GM23338 (cell line): Measurements from ENCODE around the gene HAPLN2. TPM values are rescaled to one million over a fixed set of nuclear protein-coding genes. Genes with fewer than 3 reads are reported as not detected.

Source experiments
- ATAC-seq: fragments of 200-7000 bp; cut with Tn5 transposase; 3 replicates; pipeline ENCODE4 v1.9.1; 2020
- DNase-seq: peaks from one replicate; pipeline ENCODE4 v3.0.0-alpha.2; 2015; ENCODE audit warnings: low spot score
- H2AFZ ChIP-seq: fragments of 200-600 bp; sonication (generic); 2 replicates; pipeline ENCODE4 v1.8.0; 2016; ENCODE audit warnings: antibody characterized with exemption, mild to moderate bottlenecking, moderate library complexity
- H3F3A ChIP-seq: fragments of 200-600 bp; sonication (generic); replicated peaks from 2 replicates; pipeline ENCODE4 v1.8.0; 2017; ENCODE audit warnings: antibody characterized with exemption, mixed run types, low read depth
- H3K27ac ChIP-seq: fragments of 200-600 bp; sonication (generic); 2 replicates; pipeline ENCODE4 v1.6.1; 2016; ENCODE audit warnings: low read depth
- H3K27me3 ChIP-seq: fragments of 200-600 bp; sonication (generic); 2 replicates; pipeline ENCODE4 v1.8.0; 2016; ENCODE audit warnings: mild to moderate bottlenecking, mixed run types, moderate library complexity; ENCODE audit not compliant: insufficient read depth
- H3K36me3 ChIP-seq: fragments of 200-600 bp; sonication (generic); 2 replicates; pipeline ENCODE4 v1.8.0; 2016; ENCODE audit warnings: mild to moderate bottlenecking; ENCODE audit not compliant: insufficient read depth
- H3K4me1 ChIP-seq: fragments of 200-600 bp; sonication (generic); 2 replicates; pipeline ENCODE4 v1.8.0; 2016; ENCODE audit warnings: mild to moderate bottlenecking, moderate library complexity; ENCODE audit not compliant: insufficient read depth
- H3K4me2 ChIP-seq: fragments of 200-600 bp; sonication (generic); 2 replicates; pipeline ENCODE4 v1.7.1; 2017; ENCODE audit warnings: mixed run types
- H3K4me3 ChIP-seq: fragments of 200-600 bp; sonication (generic); 2 replicates; pipeline ENCODE4 v1.6.1; 2016; ENCODE audit warnings: mixed run types
- H3K79me2 ChIP-seq: fragments of 200-600 bp; sonication (generic); replicated peaks from 2 replicates; pipeline ENCODE4 v1.8.0; 2017; ENCODE audit warnings: mild to moderate bottlenecking; ENCODE audit not compliant: insufficient read depth
- H3K9me2 ChIP-seq: fragments of 200-600 bp; sonication (generic); 2 replicates; pipeline ENCODE4 v1.8.0; 2017; ENCODE audit not compliant: insufficient read depth
- H4K20me1 ChIP-seq: fragments of 200-600 bp; sonication (generic); replicated peaks from 2 replicates; pipeline ENCODE4 v1.8.0; 2017; ENCODE audit warnings: mild to moderate bottlenecking; ENCODE audit not compliant: insufficient read depth
- H3K27ac Mint-ChIP-seq: 2 replicates; pipeline ENCODE4 v1.8.0; 2020; ENCODE audit warnings: inconsistent platforms, mild to moderate bottlenecking, moderate library complexity, mixed read lengths
- H3K27me3 Mint-ChIP-seq: 3 replicates; pipeline ENCODE4 v1.8.0; 2022; ENCODE audit warnings: low read depth, mild to moderate bottlenecking, moderate library complexity, mixed read lengths, inconsistent platforms; ENCODE audit not compliant: insufficient read depth, poor library complexity
- H3K36me3 Mint-ChIP-seq: 3 replicates; pipeline ENCODE4 v1.8.0; 2021; ENCODE audit warnings: low read depth, mild to moderate bottlenecking, inconsistent platforms, moderate library complexity, mixed read lengths
- H3K4me1 Mint-ChIP-seq: 3 replicates; pipeline ENCODE4 v1.8.0; 2020; ENCODE audit warnings: mild to moderate bottlenecking, inconsistent platforms, mixed read lengths
- H3K4me3 Mint-ChIP-seq: 3 replicates; pipeline ENCODE4 v1.8.0; 2021; ENCODE audit warnings: moderate library complexity, mild to moderate bottlenecking, inconsistent platforms, mixed read lengths
- H3K9me3 Mint-ChIP-seq: 3 replicates; pipeline ENCODE4 v1.8.0; 2020; ENCODE audit warnings: moderate library complexity, mild to moderate bottlenecking, inconsistent platforms, mixed read lengths
- CREB1 ChIP-seq: fragments of 250-450 bp; sonication (Bioruptor Pico); IDR thresholded peaks from 2 replicates; pipeline ENCODE4 v1.5.0; 2020; ENCODE audit warnings: low read depth, mild to moderate bottlenecking, moderate library complexity
- CTCF ChIP-seq, 2 experiments: fragments of 200-600 bp in 1 of 2; sonication (generic) in 1 of 2; conservative IDR thresholded peaks; 2 replicates each; pipeline versions ENCODE4 v1.5.1 to v1.6.1; 2016 to 2017; ENCODE audit warnings: antibody characterized with exemption in 2 of 2, low read depth in 2 of 2, mild to moderate bottlenecking in 2 of 2, moderate library complexity in 1 of 2
- ETS1 ChIP-seq: IDR thresholded peaks from 2 replicates; pipeline ENCODE4 v1.6.1; 2016; ENCODE audit warnings: antibody characterized with exemption
- EZH2 ChIP-seq: fragments of 200-600 bp; sonication (generic); IDR thresholded peaks from one replicate; pipeline ENCODE4 v1.8.0; 2017; ENCODE audit warnings: antibody characterized with exemption, mild to moderate bottlenecking, low read depth; ENCODE audit not compliant: unreplicated experiment
- EZH2phosphoT487 ChIP-seq: fragments of 200-600 bp; sonication (generic); IDR thresholded peaks from one replicate; pipeline ENCODE4 v1.8.1; 2018; ENCODE audit warnings: antibody characterized with exemption; ENCODE audit not compliant: unreplicated experiment
- JUNB ChIP-seq: IDR thresholded peaks from one replicate; pipeline ENCODE4 v1.6.1; 2016; ENCODE audit warnings: antibody characterized with exemption; ENCODE audit not compliant: unreplicated experiment
- NANOG ChIP-seq: IDR thresholded peaks from 2 replicates; pipeline ENCODE4 v1.6.1; 2016; ENCODE audit warnings: antibody characterized with exemption, borderline replicate concordance
- POLR2AphosphoS5 ChIP-seq: IDR thresholded peaks from 2 replicates; pipeline ENCODE4 v1.6.1; 2016; ENCODE audit warnings: antibody characterized with exemption, low read depth
- REST ChIP-seq: IDR thresholded peaks from one replicate; pipeline ENCODE4 v1.6.1; 2018; ENCODE audit warnings: antibody characterized with exemption; ENCODE audit not compliant: unreplicated experiment
- STAT1 ChIP-seq: IDR thresholded peaks from one replicate; pipeline ENCODE4 v1.6.1; 2016; ENCODE audit warnings: antibody characterized with exemption; ENCODE audit not compliant: unreplicated experiment
- ZNF114 ChIP-seq: fragments of 250-450 bp; sonication (Bioruptor Pico); IDR thresholded peaks from 2 replicates; pipeline ENCODE4 v1.5.0; 2020; ENCODE audit warnings: mild to moderate bottlenecking, moderate library complexity
- ZNF331 ChIP-seq: fragments of 250-450 bp; sonication (Bioruptor Pico); IDR thresholded peaks from 2 replicates; pipeline ENCODE4 v1.5.0; 2020; ENCODE audit warnings: low read depth, mild to moderate bottlenecking, moderate library complexity
- ZNF462 ChIP-seq: fragments of 250-450 bp; sonication (Bioruptor Pico); IDR thresholded peaks from 2 replicates; pipeline ENCODE4 v1.5.0; 2020; ENCODE audit warnings: mild to moderate bottlenecking, moderate library complexity
- polyA plus RNA-seq: library from polyadenylated mRNA; unstranded; fragments of >200 nt; fragmentation: Nextera tagmentation; extraction: Ambion mirVana; gene quantifications from 2 replicates; pipeline ENCODE4 v1.2.1, GENCODE V29; 2016
- total RNA-seq: library from RNA; depleted of rRNA; stranded (reverse); fragments of >200 nt; shearing (Covaris generic); gene quantifications from 2 replicates; pipeline ENCODE4 v1.2.3, GENCODE V29; 2014

The HAPLN2 gene
- total and polyA plus RNA-seq, 2 experiments from 2014 or later, result 0.53 TPM; not detected in 1

GRCh38 chr1:156664046-156664766 lies 45.0 kb downstream of the HAPLN2 start:
- no peaks in the 10 kb centered on the region for H3K9me2 ChIP-seq
- H3K27ac Mint-ChIP-seq, result peak overlapping the region; percentile 79
- no peaks in the 10 kb centered on the region for H4K20me1 ChIP-seq
- ATAC-seq (no peak), DNase-seq (peak; percentile 64)
- H3K4me2 ChIP-seq, result peak overlapping the region; percentile 78
- H3F3A ChIP-seq, result peaks cover 36% of the 10 kb centered on the region; the same call in 1 of the 2 replicates
- H3K36me3 ChIP-seq, result no peaks in the 10 kb centered on the region
- H3K4me1 ChIP-seq, result peaks cover 89% of the 10 kb centered on the region
- no peak overlapping the region for H2AFZ ChIP-seq
- peak overlapping the region; percentile 93 for H3K27ac ChIP-seq
- no peak overlapping the region for H3K4me3 ChIP-seq
- H3K4me3 Mint-ChIP-seq, result peak overlapping the region; percentile 19; the same call in 1 of the 3 replicates
- TF ChIP-seq JUNB, result no peak
- TF ChIP-seq CREB1 (CRISPR knock-in tag), result no peak
- TF ChIP-seq EZH2phosphoT487, result no peak
- TF ChIP-seq CTCF (conservative IDR thresholded peaks at IDR 0.05; ENCODE audit: low read depth in 2 of 2), result no peak
- no peak for TF ChIP-seq ETS1
- TF ChIP-seq EZH2, result no peak
- TF ChIP-seq ZNF462 (CRISPR knock-in tag), result no peak
- no peak for TF ChIP-seq ZNF114
- TF ChIP-seq STAT1, result no peak
- TF ChIP-seq POLR2AphosphoS5, result no peak
- TF ChIP-seq REST, result no peak
- TF ChIP-seq ZNF331 (CRISPR knock-in tag), result no peak
- TF ChIP-seq NANOG, result no peak
- peaks cover 2% of the 10 kb centered on the region; the same call in 1 of the 3 replicates for H3K36me3 Mint-ChIP-seq
- H3K9me3 Mint-ChIP-seq, result no peaks in the 10 kb centered on the region; the same call in 1 of the 3 replicates
- H3K79me2 ChIP-seq, result no peaks in the 10 kb centered on the region
- peaks cover 89% of the 10 kb centered on the region for H3K4me1 Mint-ChIP-seq
- H3K27me3 ChIP-seq, result peaks cover 6% of the 10 kb centered on the region
- H3K27me3 Mint-ChIP-seq, result peaks cover 29% of the 10 kb centered on the region
